DND-41 (cell line): ENCODE results near the gene HSD17B14.

ENCODE experiments used
- ATAC-seq: fragments of 200-7000 bp; cut with Tn5 transposase; 3 replicates; pipeline ENCODE4 v1.9.1; 2021; ENCODE audit warnings: low read depth; ENCODE audit not compliant: insufficient read depth
- DNase-seq: peaks from one replicate; pipeline ENCODE4 v3.0.0-alpha.2; 2020
- H2AFZ ChIP-seq: 2 replicates; pipeline ENCODE4 v1.6.0; 2012; ENCODE audit warnings: low read depth, low read length
- H3K27ac ChIP-seq: 2 replicates; pipeline ENCODE4 v1.5.1; 2012; ENCODE audit warnings: low read length, inconsistent platforms
- H3K27me3 ChIP-seq: fragments of 200-600 bp; sonication (generic); 2 replicates; pipeline ENCODE4 v1.6.0; 2012; ENCODE audit warnings: low read length, mild to moderate bottlenecking, inconsistent platforms; ENCODE audit not compliant: insufficient read depth, poor library complexity
- H3K36me3 ChIP-seq: 2 replicates; pipeline ENCODE4 v1.5.1; 2012; ENCODE audit warnings: low read length, inconsistent platforms; ENCODE audit not compliant: insufficient read depth
- H3K4me1 ChIP-seq: 2 replicates; pipeline ENCODE4 v1.5.1; 2012; ENCODE audit warnings: mild to moderate bottlenecking, low read length; ENCODE audit not compliant: insufficient read depth
- H3K4me2 ChIP-seq: 2 replicates; pipeline ENCODE4 v1.6.0; 2012; ENCODE audit warnings: mild to moderate bottlenecking, moderate library complexity, low read length, inconsistent platforms; ENCODE audit not compliant: insufficient read depth
- H3K4me3 ChIP-seq, 2 experiments: fragments of 200-600 bp in 1 of 2; shearing (Covaris generic) in 1 of 2; 2 replicates each; pipeline ENCODE4 v1.5.1; 2012 to 2016; ENCODE audit warnings: inconsistent platforms in 2 of 2, low read length in 2 of 2, mild to moderate bottlenecking in 2 of 2, low read depth in 1 of 2, moderate library complexity in 1 of 2
- H3K79me2 ChIP-seq: 2 replicates; pipeline ENCODE4 v1.6.0; 2012; ENCODE audit warnings: low read length, inconsistent platforms; ENCODE audit not compliant: insufficient read depth
- H3K9ac ChIP-seq: 2 replicates; pipeline ENCODE4 v1.6.0; 2012; ENCODE audit warnings: low read depth, mild to moderate bottlenecking, inconsistent platforms, low read length, moderate library complexity
- H3K9me3 ChIP-seq: 2 replicates; pipeline ENCODE4 v1.5.1; 2012; ENCODE audit warnings: low read length, moderate library complexity, mild to moderate bottlenecking, inconsistent platforms; ENCODE audit not compliant: insufficient read depth, severe bottlenecking
- H4K20me1 ChIP-seq: 2 replicates; pipeline ENCODE4 v1.6.0; 2012; ENCODE audit warnings: low read length; ENCODE audit not compliant: insufficient read depth
- CTCF ChIP-seq: IDR thresholded peaks from 2 replicates; pipeline ENCODE4 v1.5.1; 2012; ENCODE audit warnings: borderline replicate concordance, low read length, moderate library complexity, mild to moderate bottlenecking; ENCODE audit not compliant: poor library complexity, severe bottlenecking; ENCODE audit errors: extremely low read depth
- EZH2 ChIP-seq: IDR thresholded peaks from 3 replicates; pipeline ENCODE4 v1.6.1; 2012; ENCODE audit warnings: borderline replicate concordance, low read depth, mild to moderate bottlenecking, moderate library complexity, low read length, inconsistent platforms; ENCODE audit not compliant: severe bottlenecking

Gene HSD17B14

GRCh38 chr19:48780631-48781391 is 55.5 kb downstream of the HSD17B14 start:
- Histone ChIP-seq H4K20me1 (no peaks in the 10 kb centered on the region), H3K36me3 (no peaks in the 10 kb centered on the region), H3K27me3 (no peaks in the 10 kb centered on the region), H3K27ac (no peak overlapping the region), H3K9me3 (no peaks in the 10 kb centered on the region), H3K9ac (no peak overlapping the region), H3K4me2 (no peak overlapping the region), H2AFZ (no peak overlapping the region), H3K79me2 (no peaks in the 10 kb centered on the region), H3K4me1 (no peaks in the 10 kb centered on the region), H3K4me3 (no peak overlapping the region)
- TF ChIP-seq CTCF (no peak), EZH2 (no peak)
- DNase-seq: no peak
- no peak for ATAC-seq

GRCh38 chr19:48779636-48780035 is 56.7 kb downstream of the HSD17B14 start:
- no peaks in the 10 kb centered on the region for H3K36me3 ChIP-seq
- TF ChIP-seq EZH2 (no peak), CTCF (no peak)
- ATAC-seq (peak; percentile 37; the same call in 1 of the 3 replicates), DNase-seq (no peak)
- H3K9me3 ChIP-seq: no peaks in the 10 kb centered on the region
- no peak overlapping the region for H3K9ac ChIP-seq
- no peak overlapping the region for H3K4me3 ChIP-seq
- no peak overlapping the region for H3K27ac ChIP-seq
- H3K27me3 ChIP-seq: no peaks in the 10 kb centered on the region
- no peaks in the 10 kb centered on the region for H4K20me1 ChIP-seq
- no peaks in the 10 kb centered on the region for H3K4me1 ChIP-seq
- H2AFZ ChIP-seq: no peak overlapping the region
- no peak overlapping the region for H3K4me2 ChIP-seq
- no peaks in the 10 kb centered on the region for H3K79me2 ChIP-seq

- Histone ChIP-seq H3K9ac (no peak overlapping the region), H3K27me3 (no peaks in the 10 kb centered on the region), H3K36me3 (no peaks in the 10 kb centered on the region), H3K27ac (no peak overlapping the region), H3K4me3 (no peak overlapping the region), H3K79me2 (no peaks in the 10 kb centered on the region), H4K20me1 (no peaks in the 10 kb centered on the region), H3K4me1 (no peaks in the 10 kb centered on the region), H3K9me3 (no peaks in the 10 kb centered on the region), H2AFZ (no peak overlapping the region), H3K4me2 (no peak overlapping the region)
- DNase-seq: no peak
- TF ChIP-seq CTCF (no peak), EZH2 (no peak)
- ATAC-seq: no peak
Measured at GRCh38 chr19:48777720-48778119, 58.6 kb downstream of the HSD17B14 start.
